GM21360 (cell line): Measurements from ENCODE around the gene MCTP2.
"Not testable (repeated sequence)": the region's sequence is repeated elsewhere in the genome, so short reads cannot be mapped to it uniquely, and the experiment has no call there.

ENCODE experiments used
- ATAC-seq: cut with Tn5 transposase; IDR thresholded peaks from one replicate; pipeline ENCODE4 v1.9.1; 2021; ENCODE audit warnings: mild to moderate bottlenecking, moderate library complexity; ENCODE audit not compliant: unreplicated experiment

MCTP2 gene

GRCh38 chr15:94493586-94493985 is 262.2 kb downstream of the MCTP2 start:
- not testable (repeated sequence) for ATAC-seq

- ATAC-seq = no peak
Observed at GRCh38 chr15:94494732-94495131, 263.4 kb downstream of the MCTP2 start.

- ATAC-seq = no peak
Observed at GRCh38 chr15:94503293-94503692, 271.9 kb downstream of the MCTP2 start.

GRCh38 chr15:94509259-94509658 is 277.9 kb downstream of the MCTP2 start:
- no peak for ATAC-seq

- ATAC-seq = no peak
Observed at GRCh38 chr15:94522125-94522524, 290.8 kb downstream of the MCTP2 start.

- no peak for ATAC-seq
Observed at GRCh38 chr15:94523873-94524272, 292.5 kb downstream of the MCTP2 start.

GRCh38 chr15:94524565-94524964 is 293.2 kb downstream of the MCTP2 start:
- no peak for ATAC-seq

GRCh38 chr15:94526071-94526689 is 294.8 kb downstream of the MCTP2 start:
- ATAC-seq = peak; percentile 88

- ATAC-seq = no peak
Observed at GRCh38 chr15:94532226-94532625, 300.9 kb downstream of the MCTP2 start.
